ENCODE measurements around the gene RSAD1.

RSAD1 gene

GRCh38 chr17:50478391-50479381 is at the start of gene RSAD1:
TSS of gene RSAD1 (plus strand) at chr17:50478860. CDS start at chr17:50478885, 25 bp downstream.
- peak; percentile 94 for DNase-seq

- DNase-seq = no peak
Measured at GRCh38 chr17:50429793-50430192, 48.9 kb upstream of the RSAD1 start.

- peak; percentile 24 for DNase-seq
Measured at GRCh38 chr17:50430821-50431618, 47.6 kb upstream of the RSAD1 start.

GRCh38 chr17:50432125-50432762 is 46.4 kb upstream of the RSAD1 start:
- no peak for DNase-seq

- no peak for DNase-seq
Measured at GRCh38 chr17:50437409-50437808, 41.3 kb upstream of the RSAD1 start.

- DNase-seq = no peak
Measured at GRCh38 chr17:50439008-50439407, 39.7 kb upstream of the RSAD1 start.

- DNase-seq = no peak
Measured at GRCh38 chr17:50440172-50440837, 38.4 kb upstream of the RSAD1 start.

GRCh38 chr17:50440838-50441829 is 37.5 kb upstream of the RSAD1 start:
- no peak for DNase-seq

- peak; percentile 19 for DNase-seq
Measured at GRCh38 chr17:50443505-50443974, 35.1 kb upstream of the RSAD1 start.

GRCh38 chr17:50444841-50445715 is 33.6 kb upstream of the RSAD1 start:
- DNase-seq = no peak

- peak; percentile 23 for DNase-seq
Measured at GRCh38 chr17:50445730-50446325, 32.8 kb upstream of the RSAD1 start.

GRCh38 chr17:50447870-50448595 is 30.6 kb upstream of the RSAD1 start:
- DNase-seq = no peak

GRCh38 chr17:50448643-50449042 is 30.0 kb upstream of the RSAD1 start:
- no peak for DNase-seq

GRCh38 chr17:50451943-50452629 is 26.6 kb upstream of the RSAD1 start:
- no peak for DNase-seq

- DNase-seq = no peak
Measured at GRCh38 chr17:50452630-50453300, 25.9 kb upstream of the RSAD1 start.

- no peak for DNase-seq
Measured at GRCh38 chr17:50453901-50454300, 24.8 kb upstream of the RSAD1 start.

- no peak for DNase-seq
Measured at GRCh38 chr17:50457621-50458020, 21.0 kb upstream of the RSAD1 start.

GRCh38 chr17:50458270-50458669 is 20.4 kb upstream of the RSAD1 start:
- no peak for DNase-seq
